Testis (tissue), 2 donors: ENCODE measurements around the gene CENPV.

ENCODE experiments used
- POLR2A ChIP-seq: fragments of 450-650 bp; IDR thresholded peaks from one replicate; pipeline ENCODE4 v1.6.1; 2017; ENCODE audit warnings: antibody characterized with exemption, mild to moderate bottlenecking, moderate library complexity
- TF ChIP-seq, protein P1 (sequence below), 3 experiments: fragments of 450-650 bp in 2 of 3; fragments of 200-600 bp in 1 of 3; sonication (generic) in 1 of 3; IDR thresholded peaks; one replicate each; pipeline ENCODE4 v1.5.1; 2016 to 2019; ENCODE audit warnings: antibody characterized with exemption in 3 of 3, mild to moderate bottlenecking in 2 of 3, moderate library complexity in 1 of 3

DNA sequence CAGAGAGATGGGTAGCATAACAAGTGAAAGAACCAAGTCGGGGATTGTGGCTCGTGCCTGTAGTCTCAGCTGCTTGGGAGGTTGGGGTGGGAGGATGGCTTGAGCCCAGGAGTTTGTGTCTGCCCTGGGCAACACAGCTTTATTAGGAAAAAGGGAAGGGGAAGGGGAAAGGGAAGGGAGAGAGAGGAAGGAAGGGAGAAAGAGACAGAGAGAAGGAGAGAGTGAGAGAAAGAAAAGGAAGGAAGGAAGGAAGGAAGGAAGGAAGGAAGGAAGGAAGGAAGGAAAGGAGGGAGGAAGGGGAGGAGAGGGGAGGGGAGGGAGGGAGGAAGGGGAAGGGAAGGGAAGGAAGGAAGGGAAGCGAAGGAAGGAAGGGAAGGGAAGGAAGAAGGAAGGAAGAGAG is 33.3 kb downstream of the CENPV start:
- TF ChIP-seq, protein P1, sequence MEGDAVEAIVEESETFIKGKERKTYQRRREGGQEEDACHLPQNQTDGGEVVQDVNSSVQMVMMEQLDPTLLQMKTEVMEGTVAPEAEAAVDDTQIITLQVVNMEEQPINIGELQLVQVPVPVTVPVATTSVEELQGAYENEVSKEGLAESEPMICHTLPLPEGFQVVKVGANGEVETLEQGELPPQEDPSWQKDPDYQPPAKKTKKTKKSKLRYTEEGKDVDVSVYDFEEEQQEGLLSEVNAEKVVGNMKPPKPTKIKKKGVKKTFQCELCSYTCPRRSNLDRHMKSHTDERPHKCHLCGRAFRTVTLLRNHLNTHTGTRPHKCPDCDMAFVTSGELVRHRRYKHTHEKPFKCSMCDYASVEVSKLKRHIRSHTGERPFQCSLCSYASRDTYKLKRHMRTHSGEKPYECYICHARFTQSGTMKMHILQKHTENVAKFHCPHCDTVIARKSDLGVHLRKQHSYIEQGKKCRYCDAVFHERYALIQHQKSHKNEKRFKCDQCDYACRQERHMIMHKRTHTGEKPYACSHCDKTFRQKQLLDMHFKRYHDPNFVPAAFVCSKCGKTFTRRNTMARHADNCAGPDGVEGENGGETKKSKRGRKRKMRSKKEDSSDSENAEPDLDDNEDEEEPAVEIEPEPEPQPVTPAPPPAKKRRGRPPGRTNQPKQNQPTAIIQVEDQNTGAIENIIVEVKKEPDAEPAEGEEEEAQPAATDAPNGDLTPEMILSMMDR (IDR thresholded peaks at IDR 0.05): no peak
- no peak for TF ChIP-seq POLR2A
